GM19468 (cell line): ENCODE results near the gene MINK1.
"Not testable (repeated sequence)": the region's sequence is repeated elsewhere in the genome, so short reads cannot be mapped to it uniquely, and the experiment has no call there.

ENCODE experiments used
- ATAC-seq: cut with Tn5 transposase; IDR thresholded peaks from one replicate; pipeline ENCODE4 v1.9.1; 2021; ENCODE audit warnings: mild to moderate bottlenecking, moderate library complexity, moderate number of reproducible peaks; ENCODE audit not compliant: unreplicated experiment; ENCODE audit errors: extremely low read depth

MINK1 gene

DNA sequence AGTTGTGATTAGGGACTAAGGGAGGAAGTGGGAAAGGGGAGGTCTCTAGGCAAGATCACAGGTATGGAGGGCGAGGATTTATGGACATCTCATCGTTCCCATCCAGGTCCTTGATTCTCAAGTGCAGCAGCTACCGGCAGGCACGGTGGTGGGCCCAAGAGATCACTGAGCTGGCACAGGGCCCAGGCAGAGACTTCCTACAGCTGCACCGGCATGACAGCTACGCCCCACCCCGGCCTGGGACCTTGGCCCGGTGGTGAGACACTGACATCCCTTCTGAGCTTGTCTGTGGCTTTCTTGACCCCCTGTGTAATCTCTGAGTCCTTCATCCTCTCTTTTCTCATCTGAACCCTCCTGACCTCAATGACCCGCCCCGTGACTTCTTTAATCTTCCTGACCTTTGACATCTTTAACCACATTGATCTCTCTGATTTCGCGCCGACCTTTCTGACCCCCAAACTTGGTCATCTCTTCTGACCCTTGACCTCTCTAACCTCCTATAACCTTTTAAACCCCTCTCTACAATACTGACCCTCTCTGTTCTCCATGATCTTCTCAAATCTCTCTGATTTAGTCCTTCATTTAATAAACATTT, 22.3 kb upstream of the MINK1 start:
- ATAC-seq = no peak

DNA sequence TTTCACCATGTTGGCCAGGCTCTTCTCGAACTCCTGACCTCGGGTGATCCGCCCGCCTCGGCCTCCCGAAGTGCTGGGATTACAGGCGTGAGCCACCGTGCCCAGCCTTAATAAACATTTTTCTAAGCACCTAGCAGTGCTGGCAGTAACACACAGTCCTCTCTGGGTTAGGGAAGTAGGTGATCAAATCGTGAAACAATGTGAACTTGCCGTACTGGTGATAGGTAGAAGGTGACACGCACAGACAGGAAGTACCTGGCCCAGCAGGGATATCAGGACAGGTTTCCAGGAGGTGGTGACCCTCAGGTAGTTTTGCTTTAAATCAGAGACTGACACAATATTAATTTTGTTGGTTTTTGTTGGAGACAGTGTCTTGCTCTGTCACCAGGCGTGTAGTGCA, 21.7 kb upstream of the MINK1 start:
- ATAC-seq = no peak

DNA sequence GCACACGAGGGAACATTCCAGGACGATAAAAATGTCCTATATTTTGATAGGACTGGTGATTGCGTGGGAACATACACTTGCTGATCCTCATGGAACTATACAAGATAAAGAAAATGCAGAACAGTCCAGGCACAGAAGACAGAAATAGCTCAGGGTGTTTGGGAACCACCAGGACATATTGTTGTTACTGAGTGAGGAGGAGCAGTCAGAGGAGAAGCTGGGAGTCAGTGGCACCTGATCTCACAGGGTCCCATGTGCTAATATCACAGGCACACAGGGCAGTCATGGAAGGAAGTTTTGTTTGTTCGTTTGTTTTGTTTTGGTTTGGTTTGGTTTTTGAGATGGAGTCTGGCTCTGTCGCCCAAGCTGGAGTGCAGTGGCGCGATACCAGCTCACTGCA, 20.4 kb upstream of the MINK1 start:
- no peak for ATAC-seq

DNA sequence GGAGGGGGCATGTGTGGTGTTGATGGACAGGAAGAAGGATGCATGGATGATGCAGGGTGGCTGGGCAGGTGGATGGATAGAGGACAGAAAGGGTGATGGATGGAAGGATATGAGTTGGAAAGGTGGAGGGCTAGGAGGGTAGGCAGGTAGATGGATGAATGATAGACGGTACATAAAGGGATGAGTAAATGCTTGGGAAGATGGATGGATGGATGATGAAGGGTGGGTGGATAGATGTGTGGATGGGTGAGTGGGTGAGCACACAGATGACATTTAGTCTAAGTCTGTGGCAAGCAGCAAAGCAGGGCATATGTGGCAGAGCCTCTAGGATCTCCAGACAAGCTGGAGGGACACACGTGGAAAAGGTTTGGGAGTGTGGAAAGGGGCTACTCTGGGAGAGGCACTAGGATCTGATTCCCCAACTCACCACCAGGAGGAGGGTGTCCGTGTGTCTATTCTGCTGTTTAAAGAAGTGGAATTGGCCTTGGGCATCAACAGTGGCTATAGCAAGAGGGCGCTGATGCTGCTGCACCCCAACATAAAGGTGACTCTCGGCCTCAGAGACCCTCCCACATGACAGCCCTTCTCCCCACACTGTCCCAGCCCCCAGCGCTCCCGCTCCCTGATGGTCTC, 18.0 kb upstream of the MINK1 start:
- no peak for ATAC-seq

DNA sequence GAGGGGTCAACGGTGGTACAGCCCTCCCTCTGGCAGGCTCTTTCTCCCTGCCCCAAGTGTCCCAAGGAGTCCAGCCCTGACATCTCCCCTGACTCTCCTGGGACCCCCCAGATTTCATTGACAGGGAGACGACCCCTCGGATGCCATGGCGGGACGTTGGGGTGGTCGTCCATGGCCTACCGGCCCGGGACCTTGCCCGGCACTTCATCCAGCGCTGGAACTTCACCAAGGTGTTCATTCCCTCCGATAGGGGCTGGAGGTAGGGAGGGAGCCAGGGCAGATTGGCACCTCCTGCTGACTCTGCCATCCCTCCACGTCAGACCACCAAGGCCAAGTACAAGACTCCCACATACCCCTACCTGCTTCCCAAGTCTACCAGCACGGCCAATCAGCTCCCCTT, 16.3 kb upstream of the MINK1 start:
- ATAC-seq = no peak

DNA sequence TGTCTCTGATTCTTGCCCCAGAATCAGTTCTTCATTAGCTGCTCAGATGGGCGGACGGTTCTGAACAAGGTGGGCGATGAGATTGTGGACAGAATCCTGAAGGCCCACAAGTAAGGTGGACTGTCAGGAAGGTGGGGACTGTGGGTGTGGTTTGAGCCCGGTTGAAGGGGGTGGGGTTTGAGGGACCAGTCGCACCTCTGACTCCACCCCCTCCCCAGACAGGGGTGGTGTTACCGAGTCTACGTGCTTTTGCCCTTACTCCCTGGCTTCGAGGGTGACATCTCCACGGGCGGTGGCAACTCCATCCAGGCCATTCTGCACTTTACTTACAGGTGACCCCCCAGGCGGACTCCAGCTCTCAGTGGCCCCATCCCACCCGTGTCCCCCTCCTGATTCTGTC, 14.9 kb upstream of the MINK1 start:
- ATAC-seq = no peak

DNA sequence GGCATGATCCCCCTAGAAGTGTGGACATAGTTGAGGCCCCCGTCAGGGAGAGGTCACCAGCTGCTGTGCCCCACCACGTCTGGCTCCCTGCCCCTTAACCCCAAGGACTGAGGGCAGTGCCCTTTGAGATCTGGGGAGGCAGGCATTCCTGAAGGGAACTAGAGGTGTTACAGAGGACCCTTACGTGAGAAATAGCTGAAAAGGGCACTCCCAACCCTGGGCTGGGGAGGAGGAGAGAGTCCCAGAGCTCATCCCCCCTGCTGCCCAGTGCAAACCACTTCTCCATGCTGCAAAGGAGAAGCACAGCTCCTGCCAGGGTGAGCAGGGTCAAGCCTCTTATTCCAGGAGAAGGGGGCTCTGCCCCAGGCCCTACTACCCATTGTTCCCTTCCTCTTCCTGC, 10.3 kb upstream of the MINK1 start:
- ATAC-seq = no peak

DNA sequence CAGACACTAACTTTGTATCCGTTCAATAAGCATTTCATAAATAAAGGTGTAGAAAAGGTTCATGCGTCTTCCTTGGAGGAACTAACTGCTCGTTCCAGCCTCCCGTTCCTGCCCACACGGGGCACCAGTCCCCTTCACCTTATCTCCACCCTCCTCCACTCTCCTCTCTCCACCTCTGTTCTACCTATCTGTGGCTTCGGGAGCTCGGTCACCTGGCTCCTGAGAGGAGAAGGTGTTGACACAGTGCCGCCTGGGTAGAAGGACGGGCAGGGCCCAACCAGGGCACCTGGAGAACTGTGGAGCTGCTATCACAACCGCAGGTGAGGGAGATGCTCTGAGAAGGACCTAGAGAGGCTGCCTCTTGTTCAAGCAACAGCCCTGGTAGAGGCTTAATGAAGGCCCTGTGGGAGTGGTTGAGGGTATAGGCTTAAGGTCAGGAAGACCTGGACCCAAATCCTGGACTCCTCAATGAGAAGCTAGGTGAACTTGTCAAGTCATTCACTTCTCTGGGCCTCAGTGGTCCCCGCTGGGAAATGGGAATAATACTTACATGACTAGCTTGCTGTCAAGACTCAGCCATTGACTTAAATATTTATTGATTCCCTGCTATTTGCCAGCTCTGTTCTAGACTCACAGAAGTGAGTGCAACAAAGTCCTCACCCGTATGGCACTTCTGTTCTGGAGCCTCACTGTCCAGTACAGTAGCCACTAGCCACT, 9.6 kb upstream of the MINK1 start:
- no peak for ATAC-seq

DNA sequence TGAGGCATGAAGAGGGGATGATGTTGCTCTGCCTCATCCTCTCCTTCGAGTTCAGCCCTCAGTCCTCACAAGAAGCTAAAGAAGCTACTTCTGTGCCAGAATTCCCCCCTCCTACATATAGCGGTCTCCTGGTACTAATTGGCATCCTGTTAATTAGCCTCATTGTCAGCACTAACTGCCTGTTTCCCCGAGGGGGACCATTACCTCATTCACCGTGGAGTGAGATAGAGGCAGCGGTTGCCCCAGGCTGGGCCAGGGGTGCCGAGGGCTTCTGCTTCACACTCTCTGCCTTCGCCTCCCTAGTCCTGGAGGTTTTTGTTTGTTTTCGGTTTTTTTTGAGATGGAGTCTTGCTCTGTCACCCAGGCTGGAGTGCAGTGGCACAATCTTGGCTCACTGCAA, 5.7 kb upstream of the MINK1 start:
- no peak for ATAC-seq

DNA sequence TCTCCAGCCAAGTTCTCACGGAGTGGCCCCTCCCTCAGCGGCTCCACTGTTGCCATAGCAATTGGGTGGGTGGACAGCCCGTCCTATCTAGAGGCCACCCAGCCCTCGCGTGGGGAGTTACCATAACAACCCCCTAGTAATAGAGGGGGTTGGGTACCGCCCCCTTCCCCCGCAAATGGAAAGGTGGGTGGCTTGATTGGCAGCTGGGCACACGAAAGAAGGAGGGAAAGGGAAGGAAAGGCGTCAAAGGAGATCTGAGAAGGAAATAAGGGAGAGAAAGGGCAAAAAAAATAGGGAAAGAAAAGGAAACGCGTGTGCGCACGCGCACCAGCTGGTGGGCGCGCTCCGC, 337 bp upstream of the MINK1 start:
- ATAC-seq = not testable (repeated sequence)

DNA sequence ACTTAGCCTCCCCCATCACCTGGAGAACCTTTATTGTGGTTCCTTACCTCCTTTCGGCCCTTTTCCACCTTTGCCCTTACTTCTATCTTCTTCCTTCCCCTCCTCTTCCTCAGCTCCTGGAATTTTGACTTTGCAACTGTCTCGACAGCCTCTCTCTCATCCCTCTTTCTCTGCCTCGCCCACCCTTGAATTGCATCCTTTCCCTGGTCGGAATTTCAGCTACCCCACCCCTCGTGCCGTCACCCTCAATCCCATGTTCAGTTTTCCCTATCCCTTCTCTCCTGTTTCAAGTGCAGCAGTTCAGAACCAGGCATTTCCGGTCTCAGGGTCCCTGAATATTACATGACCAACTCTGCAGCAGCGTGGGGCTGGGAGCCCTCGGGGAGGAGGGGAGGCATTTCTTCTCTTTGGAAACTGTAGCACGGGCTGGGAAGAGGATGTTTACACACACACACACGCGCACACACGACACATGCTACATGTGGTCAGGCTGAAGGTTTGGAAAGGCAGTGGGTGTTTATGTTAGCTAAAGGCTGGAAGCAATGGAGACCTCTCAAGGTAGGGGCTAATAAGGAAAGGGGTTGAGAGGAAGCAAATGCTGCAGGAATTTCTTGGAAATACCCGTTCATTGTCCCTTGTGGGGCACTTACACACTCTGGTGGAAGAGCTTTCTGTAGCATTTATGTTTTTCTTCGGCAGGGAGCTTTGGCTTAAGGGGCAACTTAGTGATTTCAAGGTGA, 971 bp downstream of the MINK1 start:
- no peak for ATAC-seq

DNA sequence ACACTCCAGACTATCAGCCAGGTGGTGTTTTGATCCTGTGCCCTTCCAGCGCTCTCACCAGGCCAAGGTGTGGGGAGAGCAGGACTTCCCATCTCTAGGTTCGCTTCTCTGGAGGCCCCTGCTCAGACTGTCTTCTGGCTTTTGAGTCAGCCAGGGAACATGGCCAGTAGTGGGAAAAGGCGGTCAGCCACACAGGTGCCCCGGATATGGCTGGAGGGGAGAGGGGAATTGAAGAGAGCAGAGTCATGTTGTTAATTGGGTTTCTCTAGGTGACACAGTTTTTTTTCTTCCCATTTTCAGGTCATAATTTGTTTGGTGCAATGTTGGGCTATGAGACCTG, 1.5 kb downstream of the MINK1 start:
- ATAC-seq = no peak

DNA sequence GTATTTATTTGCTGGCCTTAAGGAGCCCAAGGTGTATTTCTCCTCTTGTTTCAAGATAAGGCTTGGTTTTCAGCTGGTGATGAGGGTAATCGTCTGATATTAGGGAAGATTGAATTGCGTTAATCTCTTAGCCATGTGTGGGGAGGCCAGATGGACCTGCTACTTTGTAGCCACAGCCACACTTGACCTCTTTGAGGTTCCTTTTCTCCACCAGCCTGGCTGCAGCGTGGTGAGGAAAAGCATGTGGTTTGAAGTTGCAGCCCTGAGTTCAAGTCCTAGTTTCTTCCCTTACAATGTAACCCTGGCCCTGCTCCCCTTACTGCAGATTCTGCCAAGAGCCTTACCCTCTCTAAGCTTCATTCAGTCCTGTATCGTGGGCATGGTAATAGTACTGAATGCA, 3.1 kb downstream of the MINK1 start:
- ATAC-seq = no peak

DNA sequence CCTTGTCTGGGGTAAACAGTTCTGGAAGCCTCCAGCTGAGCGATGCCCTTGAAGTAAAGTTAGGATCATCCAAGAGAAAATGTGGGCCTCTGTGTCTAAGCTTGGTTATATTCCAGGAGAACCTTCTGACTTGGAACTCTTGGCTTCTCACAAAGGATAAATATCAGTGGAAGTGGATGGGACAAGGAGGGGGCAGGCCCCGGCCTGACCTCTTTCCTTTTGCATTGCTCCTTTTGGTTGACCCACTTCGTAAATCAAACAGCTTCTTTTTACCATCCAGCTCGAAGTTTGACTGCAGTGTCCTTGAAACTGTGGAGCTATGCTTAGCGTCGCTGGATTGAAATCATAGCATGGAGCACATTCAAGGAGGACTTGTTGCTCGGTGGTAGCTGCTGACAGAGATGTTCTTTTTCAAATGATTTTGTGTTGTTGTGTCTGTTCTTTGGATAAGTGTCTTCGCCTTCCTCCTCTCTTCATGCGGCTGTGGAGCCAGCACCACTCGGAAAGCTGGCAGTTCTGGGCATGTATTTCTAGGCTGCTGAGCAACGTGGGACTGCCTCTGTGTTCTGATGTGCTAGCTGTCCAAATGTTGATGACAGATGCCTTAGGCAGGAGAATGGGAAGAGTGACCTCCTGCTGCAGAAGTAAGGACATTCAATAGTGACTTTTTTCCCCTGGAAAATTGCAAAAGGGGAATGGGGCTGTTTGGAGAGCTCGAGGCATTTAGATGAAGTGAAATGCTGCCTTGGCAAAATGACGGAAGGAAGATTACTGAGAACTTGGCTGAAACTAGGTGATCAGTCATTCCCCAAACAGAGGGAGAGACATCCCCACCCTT, 4.5 kb downstream of the MINK1 start:
- no peak for ATAC-seq

DNA sequence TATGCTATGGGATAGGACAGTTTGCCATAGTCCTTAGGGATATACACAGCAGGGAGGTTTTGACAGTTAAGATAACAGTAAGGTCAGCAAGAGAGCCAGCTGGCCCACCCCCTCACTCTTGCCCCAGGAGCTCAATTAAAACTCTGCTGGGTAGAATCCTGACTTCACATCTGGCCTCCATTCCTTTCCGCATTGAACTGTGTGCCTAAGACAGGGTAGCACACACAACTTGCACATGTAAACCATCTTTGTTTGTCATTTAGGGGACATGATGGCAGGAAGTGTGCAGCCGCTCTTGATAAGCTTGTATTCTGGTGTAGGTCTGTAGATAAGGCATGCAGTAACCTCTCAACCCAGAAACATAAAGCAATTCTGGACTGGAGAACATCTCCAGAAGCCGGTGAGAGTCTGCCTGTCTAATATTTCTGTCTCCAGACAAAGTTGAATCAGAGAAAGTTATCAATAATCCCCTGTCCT, 5.2 kb downstream of the MINK1 start:
- no peak for ATAC-seq

DNA sequence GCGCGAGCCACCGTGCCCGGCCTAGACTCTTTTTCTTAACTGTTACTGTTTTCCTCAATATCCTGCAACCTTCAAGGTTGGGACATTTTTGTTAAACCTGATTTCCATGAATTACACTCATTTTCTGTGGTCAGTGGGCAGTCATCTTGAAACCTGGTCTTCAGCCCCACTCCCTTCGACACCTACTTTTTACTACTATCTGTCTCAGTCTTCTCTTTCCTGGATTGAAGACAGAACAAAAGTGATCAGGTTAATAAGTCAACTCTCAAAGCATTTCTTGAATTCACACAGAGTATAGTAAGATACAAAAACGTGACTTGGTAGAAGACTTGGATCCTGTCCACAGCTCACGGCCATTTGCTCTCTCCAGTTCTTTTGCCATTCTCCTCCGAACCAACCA, 6.1 kb downstream of the MINK1 start:
- ATAC-seq = no peak

DNA sequence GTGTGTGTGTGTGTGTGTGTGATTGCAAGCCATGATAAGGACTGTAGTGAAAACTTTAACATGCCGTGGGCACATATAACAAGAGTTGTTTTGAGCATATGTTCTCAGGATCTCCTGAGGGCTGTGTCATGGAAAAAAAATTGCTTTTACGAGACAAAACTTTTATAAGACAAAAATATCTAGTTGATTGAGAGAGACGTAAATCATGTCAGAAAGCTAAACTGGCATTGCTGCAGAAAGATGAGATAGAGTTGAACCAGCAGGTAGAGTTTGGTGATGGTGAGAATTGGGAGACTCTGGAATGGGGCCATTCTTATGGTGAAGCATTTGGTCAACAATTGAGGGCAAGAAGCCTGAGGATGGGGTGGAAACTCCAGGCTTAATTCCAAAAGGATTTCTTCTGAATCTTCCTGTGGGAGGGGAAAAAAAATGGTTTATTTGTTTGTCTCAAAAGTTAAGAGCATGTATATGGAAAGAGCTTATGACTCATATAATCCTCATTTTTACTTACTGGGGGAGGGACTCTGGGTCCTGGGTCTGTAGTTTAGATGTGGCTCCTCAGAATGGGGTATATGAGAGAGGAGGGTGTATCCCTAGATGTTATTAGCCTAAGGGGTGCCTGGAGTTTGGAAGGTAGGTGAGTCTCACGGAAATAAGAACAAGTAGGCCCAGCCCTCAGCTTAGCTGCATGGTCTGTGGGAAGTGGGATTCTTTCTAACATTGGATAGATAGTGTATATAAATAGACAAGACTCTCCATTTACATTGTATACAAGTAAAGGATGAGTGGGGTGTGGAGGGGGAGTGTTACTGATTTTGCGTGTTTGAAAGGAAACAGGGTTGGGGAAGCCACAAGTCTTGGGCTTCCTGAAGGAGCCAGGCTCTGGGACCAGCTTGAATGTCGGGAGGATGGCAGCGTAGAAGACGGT, 7.1 kb downstream of the MINK1 start:
- ATAC-seq = no peak

DNA sequence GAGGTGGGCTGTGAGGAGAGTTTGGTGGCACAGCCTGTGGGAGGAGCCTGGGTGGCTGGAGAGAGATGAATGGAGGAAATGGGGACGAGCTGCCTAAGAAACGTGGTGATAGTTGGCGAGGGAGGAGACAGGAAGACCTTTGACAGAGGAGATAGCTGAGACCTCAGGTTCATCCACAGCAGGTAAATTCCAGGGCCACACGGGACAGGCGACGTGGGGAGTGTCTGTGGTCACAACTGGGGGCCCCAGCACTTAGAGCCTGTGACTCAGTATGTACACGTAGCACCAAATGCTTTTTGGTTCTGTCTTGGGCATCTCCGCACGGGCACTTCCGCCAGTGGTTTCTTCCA, 7.7 kb downstream of the MINK1 start:
- ATAC-seq = no peak

DNA sequence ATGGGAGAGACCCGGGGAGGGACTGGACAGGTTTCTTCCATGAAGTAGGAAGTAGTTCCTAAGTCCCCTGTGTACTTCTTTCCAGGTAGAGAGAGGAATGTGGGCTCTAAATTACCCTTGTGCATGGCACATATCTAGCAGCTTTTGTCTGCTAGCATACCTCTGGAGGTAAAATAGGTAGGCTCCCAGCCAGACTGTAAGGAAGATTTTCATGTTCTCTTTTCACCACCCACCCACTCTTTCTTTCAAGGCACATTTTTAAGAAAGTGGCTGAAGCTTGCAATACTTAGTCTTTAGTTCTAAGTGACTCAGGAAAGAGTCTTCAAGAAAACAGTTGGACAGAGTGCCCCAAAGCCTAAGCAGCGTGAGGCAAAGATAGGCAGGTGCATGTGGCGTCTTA, 9.2 kb downstream of the MINK1 start:
- ATAC-seq = no peak
